ENCODE data around the gene LYST. TPM values are rescaled to one million over a fixed set of nuclear protein-coding genes. Genes with fewer than 3 reads are reported as not detected.

LYST gene
- total RNA-seq, 1 experiment from 2014 or later: 23.9 TPM

- Mint-ChIP-seq H3K4me3 (ENCODE audit: unreplicated experiment) (no peak overlapping the region), H3K9me3 (ENCODE audit: unreplicated experiment) (no peaks in the 10 kb centered on the region), H3K27ac (ENCODE audit: low read depth, unreplicated experiment) (no peak overlapping the region), H3K27me3 (ENCODE audit: insufficient read depth, unreplicated experiment) (no peaks in the 10 kb centered on the region), H3K4me1 (ENCODE audit: insufficient read depth, unreplicated experiment) (peaks cover 15% of the 10 kb centered on the region), H3K36me3 (ENCODE audit: insufficient read depth, unreplicated experiment) (no peaks in the 10 kb centered on the region)
- CTCF ChIA-PET: interaction anchor here (1.3 kb wide), 1 partner anchor 24 kb away, joined by 4 read pairs; no protein-coding TSS in a partner anchor
- intact Hi-C loops (cut with micrococcal nuclease): no loop called here
- DNase-seq (ENCODE audit: unreplicated experiment): no peak
- TF ChIP-seq, protein P1, sequence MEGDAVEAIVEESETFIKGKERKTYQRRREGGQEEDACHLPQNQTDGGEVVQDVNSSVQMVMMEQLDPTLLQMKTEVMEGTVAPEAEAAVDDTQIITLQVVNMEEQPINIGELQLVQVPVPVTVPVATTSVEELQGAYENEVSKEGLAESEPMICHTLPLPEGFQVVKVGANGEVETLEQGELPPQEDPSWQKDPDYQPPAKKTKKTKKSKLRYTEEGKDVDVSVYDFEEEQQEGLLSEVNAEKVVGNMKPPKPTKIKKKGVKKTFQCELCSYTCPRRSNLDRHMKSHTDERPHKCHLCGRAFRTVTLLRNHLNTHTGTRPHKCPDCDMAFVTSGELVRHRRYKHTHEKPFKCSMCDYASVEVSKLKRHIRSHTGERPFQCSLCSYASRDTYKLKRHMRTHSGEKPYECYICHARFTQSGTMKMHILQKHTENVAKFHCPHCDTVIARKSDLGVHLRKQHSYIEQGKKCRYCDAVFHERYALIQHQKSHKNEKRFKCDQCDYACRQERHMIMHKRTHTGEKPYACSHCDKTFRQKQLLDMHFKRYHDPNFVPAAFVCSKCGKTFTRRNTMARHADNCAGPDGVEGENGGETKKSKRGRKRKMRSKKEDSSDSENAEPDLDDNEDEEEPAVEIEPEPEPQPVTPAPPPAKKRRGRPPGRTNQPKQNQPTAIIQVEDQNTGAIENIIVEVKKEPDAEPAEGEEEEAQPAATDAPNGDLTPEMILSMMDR (IDR thresholded peaks at IDR 0.05; ENCODE audit: unreplicated experiment): no peak
- POLR2A ChIA-PET: no interaction called here
- no TSS peak for BruUV-seq (replicated peaks)
Observed at GRCh38 chr1:235735621-235736020, 131.1 kb downstream of the LYST start.

GRCh38 chr1:235734335-235734734 lies 132.4 kb downstream of the LYST start:
- BruUV-seq (replicated peaks): no TSS peak
- H3K27ac Mint-ChIP-seq (ENCODE audit: low read depth, unreplicated experiment): no peak overlapping the region
- TF ChIP-seq, protein P1 (IDR thresholded peaks at IDR 0.05; ENCODE audit: unreplicated experiment): no peak
- H3K4me1 Mint-ChIP-seq (ENCODE audit: insufficient read depth, unreplicated experiment): peaks cover 11% of the 10 kb centered on the region
- H3K27me3 Mint-ChIP-seq (ENCODE audit: insufficient read depth, unreplicated experiment): no peaks in the 10 kb centered on the region
- ChIA-PET POLR2A (no interaction called here), CTCF (interaction anchor here (0.9 to 2.3 kb wide), 3 partner anchors 23 to 237 kb away, joined by 3 to 11 read pairs (median 4); no protein-coding TSS in a partner anchor)
- DNase-seq (ENCODE audit: unreplicated experiment): no peak
- H3K36me3 Mint-ChIP-seq (ENCODE audit: insufficient read depth, unreplicated experiment): peaks cover 4% of the 10 kb centered on the region
- H3K4me3 Mint-ChIP-seq (ENCODE audit: unreplicated experiment): no peak overlapping the region
- intact Hi-C loops (cut with micrococcal nuclease): no loop called here
- no peaks in the 10 kb centered on the region for H3K9me3 Mint-ChIP-seq (ENCODE audit: unreplicated experiment)

- no TSS peak for BruUV-seq (replicated peaks)
- intact Hi-C loops (cut with micrococcal nuclease): no loop called here
- CTCF ChIA-PET: interaction anchor here (0.9 to 2.5 kb wide), 6 partner anchors 13 to 241 kb away, joined by 3 to 8 read pairs (median 4); partner anchors contain the start of gene B3GALNT2
Observed at GRCh38 chr1:235730007-235730406, 136.7 kb downstream of the LYST start.

DNA sequence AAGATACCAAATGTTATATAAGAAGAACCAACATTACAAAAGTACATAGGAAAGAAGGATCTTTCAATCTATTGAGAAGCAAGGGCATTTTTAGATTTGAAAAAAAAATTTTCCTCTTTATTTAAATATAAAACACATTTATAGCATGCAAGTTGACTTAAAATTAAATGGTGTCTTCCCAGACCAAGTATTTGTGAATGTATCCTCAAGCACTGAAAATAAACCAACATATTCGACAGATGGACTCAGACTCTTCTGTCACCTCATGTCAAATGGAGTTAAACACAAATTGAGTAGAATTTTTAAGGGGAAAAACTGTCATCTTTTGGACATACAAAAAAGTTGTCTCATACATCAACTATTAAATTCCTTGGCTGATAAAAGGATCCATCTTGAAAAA lies 140.1 kb downstream of the LYST start:
- intact Hi-C loops (cut with micrococcal nuclease): no loop called here
- H3K4me3 Mint-ChIP-seq (ENCODE audit: unreplicated experiment): no peak overlapping the region
- no peak for DNase-seq (ENCODE audit: unreplicated experiment)
- POLR2A ChIA-PET: interaction anchor here (0.9 kb wide), 1 partner anchor 10 kb away, joined by 4 read pairs; no protein-coding TSS in a partner anchor
- no peak overlapping the region for H3K27ac Mint-ChIP-seq (ENCODE audit: low read depth, unreplicated experiment)
- TF ChIP-seq, protein P1 (IDR thresholded peaks at IDR 0.05; ENCODE audit: unreplicated experiment): no peak
- no TSS peak for BruUV-seq (replicated peaks)
- H3K9me3 Mint-ChIP-seq (ENCODE audit: unreplicated experiment): no peaks in the 10 kb centered on the region
- no peaks in the 10 kb centered on the region for H3K4me1 Mint-ChIP-seq (ENCODE audit: insufficient read depth, unreplicated experiment)
- H3K36me3 Mint-ChIP-seq (ENCODE audit: insufficient read depth, unreplicated experiment): peaks cover 15% of the 10 kb centered on the region
- H3K27me3 Mint-ChIP-seq (ENCODE audit: insufficient read depth, unreplicated experiment): no peaks in the 10 kb centered on the region
- CTCF ChIA-PET: interaction anchor here (1.3 kb wide), 1 partner anchor 222 kb away, joined by 3 read pairs; no protein-coding TSS in a partner anchor

More at GRCh38 chr1:235730007-235730406, 136.7 kb downstream of the LYST start:
- Mint-ChIP-seq H3K27ac (ENCODE audit: low read depth, unreplicated experiment) (no peak overlapping the region), H3K4me1 (ENCODE audit: insufficient read depth, unreplicated experiment) (no peaks in the 10 kb centered on the region), H3K4me3 (ENCODE audit: unreplicated experiment) (no peak overlapping the region), H3K36me3 (ENCODE audit: insufficient read depth, unreplicated experiment) (peaks cover 11% of the 10 kb centered on the region), H3K9me3 (ENCODE audit: unreplicated experiment) (no peaks in the 10 kb centered on the region), H3K27me3 (ENCODE audit: insufficient read depth, unreplicated experiment) (no peaks in the 10 kb centered on the region)
- TF ChIP-seq, protein P1 (IDR thresholded peaks at IDR 0.05; ENCODE audit: unreplicated experiment): no peak
- DNase-seq (ENCODE audit: unreplicated experiment): no peak
- POLR2A ChIA-PET: interaction anchor here (1.1 kb wide), 1 partner anchor 113 kb away, joined by 3 read pairs; no protein-coding TSS in a partner anchor
